ENCODE data around the gene PASK. TPM values are rescaled to one million over a fixed set of nuclear protein-coding genes. Genes with fewer than 3 reads are reported as not detected.
"Not testable (repeated sequence)": the region's sequence is repeated elsewhere in the genome, so short reads cannot be mapped to it uniquely, and the experiment has no call there.

PASK gene
- polyA plus RNA-seq, 1 experiment, result 2.0 TPM

GRCh38 chr2:241108271-241109209, 40.7 kb downstream of the PASK start:
- TF ChIP-seq CTCF (IDR thresholded peaks at IDR 0.05; ENCODE audit: low read depth, low read length), result no peak
- H3K27me3 ChIP-seq (ENCODE audit: control insufficient read depth, insufficient read depth, low read length), result no peaks in the 10 kb centered on the region
- CTCF ChIA-PET, result no interaction called here
- no peak for DNase-seq (ENCODE audit: low read depth, low spot score)
- H3K9me3 ChIP-seq (ENCODE audit: control insufficient read depth, insufficient read depth, low read length), result no peaks in the 10 kb centered on the region
- H3K4me3 ChIP-seq (ENCODE audit: low read depth, low read length), result no peak overlapping the region
- no peak overlapping the region for H3K27ac ChIP-seq (ENCODE audit: low read depth, low read length)
- POLR2A ChIA-PET, result no interaction called here

- no peak overlapping the region for H3K4me3 ChIP-seq (ENCODE audit: low read depth, low read length)
- ChIA-PET CTCF (no interaction called here), POLR2A (no interaction called here)
- H3K27ac ChIP-seq (ENCODE audit: low read depth, low read length), result no peak overlapping the region
- no peaks in the 10 kb centered on the region for H3K9me3 ChIP-seq (ENCODE audit: control insufficient read depth, insufficient read depth, low read length)
- no peaks in the 10 kb centered on the region for H3K27me3 ChIP-seq (ENCODE audit: control insufficient read depth, insufficient read depth, low read length)
- no peak for TF ChIP-seq CTCF (IDR thresholded peaks at IDR 0.05; ENCODE audit: low read depth, low read length)
- DNase-seq (ENCODE audit: low read depth, low spot score), result no peak
Measured at GRCh38 chr2:241107031-241107783, 42.1 kb downstream of the PASK start.

GRCh38 chr2:241105641-241106040, 43.6 kb downstream of the PASK start:
- POLR2A ChIA-PET, result no interaction called here
- Histone ChIP-seq H3K27me3 (ENCODE audit: control insufficient read depth, insufficient read depth, low read length) (no peaks in the 10 kb centered on the region), H3K4me3 (ENCODE audit: low read depth, low read length) (no peak overlapping the region), H3K27ac (ENCODE audit: low read depth, low read length) (no peak overlapping the region), H3K9me3 (ENCODE audit: control insufficient read depth, insufficient read depth, low read length) (no peaks in the 10 kb centered on the region)
- CTCF ChIA-PET, result no interaction called here
- no peak for DNase-seq (ENCODE audit: low read depth, low spot score)
- TF ChIP-seq CTCF (IDR thresholded peaks at IDR 0.05; ENCODE audit: low read depth, low read length), result no peak

- H3K27ac ChIP-seq (ENCODE audit: low read depth, low read length); H3K9me3 ChIP-seq (ENCODE audit: control insufficient read depth, insufficient read depth, low read length); H3K27me3 ChIP-seq (ENCODE audit: control insufficient read depth, insufficient read depth, low read length); H3K4me3 ChIP-seq (ENCODE audit: low read depth, low read length); DNase-seq (ENCODE audit: low read depth, low spot score); POLR2A ChIA-PET: not testable (repeated sequence)
- CTCF ChIA-PET, result interaction anchor here (1.2 kb wide), 1 partner anchor 264 kb away, joined by 3 read pairs; no protein-coding TSS in a partner anchor
Measured at GRCh38 chr2:241104611-241105010, 44.7 kb downstream of the PASK start.

GRCh38 chr2:241103176-241103595, 46.1 kb downstream of the PASK start:
- DNase-seq (ENCODE audit: low read depth, low spot score), result no peak
- ChIA-PET CTCF (interaction anchor here (1.5 kb wide), 1 partner anchor 188 kb away, joined by 3 read pairs; no protein-coding TSS in a partner anchor), POLR2A (no interaction called here)
- Histone ChIP-seq H3K27ac (ENCODE audit: low read depth, low read length) (no peak overlapping the region), H3K9me3 (ENCODE audit: control insufficient read depth, insufficient read depth, low read length) (no peaks in the 10 kb centered on the region), H3K27me3 (ENCODE audit: control insufficient read depth, insufficient read depth, low read length) (no peaks in the 10 kb centered on the region), H3K4me3 (ENCODE audit: low read depth, low read length) (peak overlapping the region; percentile 83)
- no peak for TF ChIP-seq CTCF (IDR thresholded peaks at IDR 0.05; ENCODE audit: low read depth, low read length)
